ENCODE data around the gene CIB4. TPM values are rescaled to one million over a fixed set of nuclear protein-coding genes. Genes with fewer than 3 reads are reported as not detected.

Gene CIB4
- total RNA-seq, 4 donors from 2014 or later = not detected

GRCh38 chr2:26647981-26648380 lies 6.8 kb upstream of the CIB4 start:
- TF ChIP-seq CTCF (IDR thresholded peaks at IDR 0.05) (no peak), POLR2AphosphoS5 (IDR thresholded peaks at IDR 0.05) (no peak), POLR2A (IDR thresholded peaks at IDR 0.05; ENCODE audit: low read depth) (no peak), EP300 (IDR thresholded peaks at IDR 0.05) (no peak)
- Histone ChIP-seq H3K4me1 (peaks cover 0 to 33% (median 25%) of the 10 kb centered on the region in 4 donors), H3K4me3 (no peak overlapping the region), H3K9me3 (no peaks in the 10 kb centered on the region), H3K27me3 (no peaks in the 10 kb centered on the region), H3K36me3 (no peaks in the 10 kb centered on the region), H3K27ac (replicated peaks in 1 of 4) (no peak overlapping the region)
- no peak for DNase-seq (ENCODE audit: extremely low spot score)
- 87% methylated on average over 3 of the region's 3 CpGs for WGBS
- intact Hi-C loops (cut with DNase I) = no loop called here

- no peak for DNase-seq (ENCODE audit: extremely low spot score)
- Histone ChIP-seq H3K4me3 (no peak overlapping the region), H3K4me1 (peaks cover 0 to 24% (median 19%) of the 10 kb centered on the region in 4 donors), H3K27me3 (peaks cover 0 to under 1% (median 0%) of the 10 kb centered on the region in 4 donors), H3K9me3 (no peaks in the 10 kb centered on the region), H3K36me3 (no peaks in the 10 kb centered on the region), H3K27ac (replicated peaks in 1 of 4) (no peak overlapping the region)
- no peak for TF ChIP-seq CTCF (IDR thresholded peaks at IDR 0.05)
- no peak for TF ChIP-seq POLR2AphosphoS5 (IDR thresholded peaks at IDR 0.05)
- TF ChIP-seq POLR2A (IDR thresholded peaks at IDR 0.05; ENCODE audit: low read depth) = no peak
- no peak for TF ChIP-seq EP300 (IDR thresholded peaks at IDR 0.05)
- intact Hi-C loops (cut with DNase I) = no loop called here
- WGBS = 72% methylated on average over 4 of the region's 6 CpGs
These were observed 6.0 kb upstream of the CIB4 start for GRCh38 chr2:26646986-26647672.

GRCh38 chr2:26645762-26646161 lies 4.6 kb upstream of the CIB4 start:
- Histone ChIP-seq H3K27ac (replicated peaks in 1 of 4) (no peak overlapping the region), H3K36me3 (no peaks in the 10 kb centered on the region), H3K27me3 (peaks cover 0 to 5% (median 0%) of the 10 kb centered on the region in 4 donors), H3K4me3 (no peak overlapping the region), H3K4me1 (peaks cover 0 to 11% (median 9%) of the 10 kb centered on the region in 4 donors), H3K9me3 (no peaks in the 10 kb centered on the region)
- intact Hi-C loops (cut with DNase I) = no loop called here
- TF ChIP-seq EP300 (IDR thresholded peaks at IDR 0.05) (no peak), CTCF (IDR thresholded peaks at IDR 0.05) (no peak), POLR2A (IDR thresholded peaks at IDR 0.05; ENCODE audit: low read depth) (no peak), POLR2AphosphoS5 (IDR thresholded peaks at IDR 0.05) (no peak)
- no peak for DNase-seq (ENCODE audit: extremely low spot score)
- WGBS = 90% methylated on average over 10 of the region's 10 CpGs

- whole genome bisulfite sequencing = 72% methylated on average over 13 of the region's 13 CpGs
- intact Hi-C loops (cut with DNase I) = no loop called here
- Histone ChIP-seq H3K4me1 (peaks cover 0 to 14% (median 11%) of the 10 kb centered on the region in 4 donors), H3K4me3 (no peak overlapping the region), H3K27me3 (peaks cover 0 to 8% (median 0%) of the 10 kb centered on the region in 4 donors), H3K27ac (replicated peaks in 1 of 4) (no peak overlapping the region), H3K9me3 (no peaks in the 10 kb centered on the region), H3K36me3 (no peaks in the 10 kb centered on the region)
- DNase-seq (ENCODE audit: extremely low spot score) = no peak
- no peak for TF ChIP-seq CTCF (IDR thresholded peaks at IDR 0.05)
- no peak for TF ChIP-seq POLR2A (IDR thresholded peaks at IDR 0.05; ENCODE audit: low read depth)
- TF ChIP-seq POLR2AphosphoS5 (IDR thresholded peaks at IDR 0.05) = no peak
- TF ChIP-seq EP300 (IDR thresholded peaks at IDR 0.05) = no peak
These were observed 3.1 kb upstream of the CIB4 start for GRCh38 chr2:26644188-26644835.
